Osteocyte (in vitro differentiated cells): ENCODE results near the gene PITPNC1. TPM values are rescaled to one million over a fixed set of nuclear protein-coding genes. Genes with fewer than 3 reads are reported as not detected.

Source experiments
- DNase-seq: peaks from one replicate; pipeline ENCODE4 v3.0.0; 2021; ENCODE audit warnings: mixed read lengths; ENCODE audit not compliant: unreplicated experiment; ENCODE audit errors: extremely low spot score
- H3K27ac Mint-ChIP-seq: one replicate; pipeline ENCODE4 v1.8.0; 2021; ENCODE audit warnings: mild to moderate bottlenecking, mixed read lengths; ENCODE audit not compliant: unreplicated experiment
- H3K27me3 Mint-ChIP-seq: one replicate; pipeline ENCODE4 v1.8.0; 2021; ENCODE audit warnings: mixed read lengths; ENCODE audit not compliant: unreplicated experiment
- H3K36me3 Mint-ChIP-seq: one replicate; pipeline ENCODE4 v1.8.0; 2021; ENCODE audit warnings: mixed read lengths; ENCODE audit not compliant: unreplicated experiment
- H3K4me1 Mint-ChIP-seq: one replicate; pipeline ENCODE4 v1.8.0; 2021; ENCODE audit warnings: mixed read lengths; ENCODE audit not compliant: unreplicated experiment
- H3K4me3 Mint-ChIP-seq: one replicate; pipeline ENCODE4 v1.8.0; 2021; ENCODE audit warnings: mild to moderate bottlenecking, moderate library complexity, mixed read lengths; ENCODE audit not compliant: unreplicated experiment
- H3K9me3 Mint-ChIP-seq: one replicate; pipeline ENCODE4 v1.8.0; 2021; ENCODE audit warnings: mixed read lengths; ENCODE audit not compliant: unreplicated experiment
- total RNA-seq: library from RNA; stranded (reverse); gene quantifications from 2 replicates; pipeline ENCODE4 v1.2.1, GENCODE V29; 2021
- TF ChIP-seq, protein P1 (sequence below): fragments of 200-600 bp; sonication (generic); IDR thresholded peaks from 2 replicates; pipeline ENCODE4 v1.5.0; 2021; ENCODE audit warnings: antibody characterized with exemption, mild to moderate bottlenecking, moderate library complexity

PITPNC1 gene
- total RNA-seq, 1 donor from 2014 or later, result 18.0 TPM

DNA sequence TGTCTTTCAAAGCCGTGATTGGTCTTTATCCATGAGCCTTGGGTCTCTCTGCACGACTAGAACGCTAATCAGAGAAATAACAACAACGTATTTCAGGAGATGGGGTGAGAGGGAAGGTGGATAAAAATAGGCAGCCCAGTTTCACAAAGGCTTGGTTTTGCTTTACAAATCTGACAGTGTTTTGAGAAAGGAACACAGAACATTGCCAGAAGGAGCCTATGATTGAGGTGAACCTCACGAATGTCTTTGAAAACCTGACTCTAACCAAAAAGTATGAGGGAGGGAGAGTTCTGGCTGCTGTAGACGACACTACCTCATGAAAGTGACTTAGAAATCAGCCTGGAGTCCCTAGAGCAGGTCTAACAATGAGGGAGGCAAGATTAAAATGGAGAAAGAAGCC, 302.6 kb downstream of the PITPNC1 start:
- no peak for DNase-seq
- Mint-ChIP-seq H3K27ac (no peak overlapping the region), H3K36me3 (peaks cover 3% of the 10 kb centered on the region), H3K27me3 (no peaks in the 10 kb centered on the region), H3K9me3 (no peaks in the 10 kb centered on the region), H3K4me1 (no peaks in the 10 kb centered on the region), H3K4me3 (no peak overlapping the region)
- TF ChIP-seq, protein P1, sequence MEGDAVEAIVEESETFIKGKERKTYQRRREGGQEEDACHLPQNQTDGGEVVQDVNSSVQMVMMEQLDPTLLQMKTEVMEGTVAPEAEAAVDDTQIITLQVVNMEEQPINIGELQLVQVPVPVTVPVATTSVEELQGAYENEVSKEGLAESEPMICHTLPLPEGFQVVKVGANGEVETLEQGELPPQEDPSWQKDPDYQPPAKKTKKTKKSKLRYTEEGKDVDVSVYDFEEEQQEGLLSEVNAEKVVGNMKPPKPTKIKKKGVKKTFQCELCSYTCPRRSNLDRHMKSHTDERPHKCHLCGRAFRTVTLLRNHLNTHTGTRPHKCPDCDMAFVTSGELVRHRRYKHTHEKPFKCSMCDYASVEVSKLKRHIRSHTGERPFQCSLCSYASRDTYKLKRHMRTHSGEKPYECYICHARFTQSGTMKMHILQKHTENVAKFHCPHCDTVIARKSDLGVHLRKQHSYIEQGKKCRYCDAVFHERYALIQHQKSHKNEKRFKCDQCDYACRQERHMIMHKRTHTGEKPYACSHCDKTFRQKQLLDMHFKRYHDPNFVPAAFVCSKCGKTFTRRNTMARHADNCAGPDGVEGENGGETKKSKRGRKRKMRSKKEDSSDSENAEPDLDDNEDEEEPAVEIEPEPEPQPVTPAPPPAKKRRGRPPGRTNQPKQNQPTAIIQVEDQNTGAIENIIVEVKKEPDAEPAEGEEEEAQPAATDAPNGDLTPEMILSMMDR, result no peak

DNA sequence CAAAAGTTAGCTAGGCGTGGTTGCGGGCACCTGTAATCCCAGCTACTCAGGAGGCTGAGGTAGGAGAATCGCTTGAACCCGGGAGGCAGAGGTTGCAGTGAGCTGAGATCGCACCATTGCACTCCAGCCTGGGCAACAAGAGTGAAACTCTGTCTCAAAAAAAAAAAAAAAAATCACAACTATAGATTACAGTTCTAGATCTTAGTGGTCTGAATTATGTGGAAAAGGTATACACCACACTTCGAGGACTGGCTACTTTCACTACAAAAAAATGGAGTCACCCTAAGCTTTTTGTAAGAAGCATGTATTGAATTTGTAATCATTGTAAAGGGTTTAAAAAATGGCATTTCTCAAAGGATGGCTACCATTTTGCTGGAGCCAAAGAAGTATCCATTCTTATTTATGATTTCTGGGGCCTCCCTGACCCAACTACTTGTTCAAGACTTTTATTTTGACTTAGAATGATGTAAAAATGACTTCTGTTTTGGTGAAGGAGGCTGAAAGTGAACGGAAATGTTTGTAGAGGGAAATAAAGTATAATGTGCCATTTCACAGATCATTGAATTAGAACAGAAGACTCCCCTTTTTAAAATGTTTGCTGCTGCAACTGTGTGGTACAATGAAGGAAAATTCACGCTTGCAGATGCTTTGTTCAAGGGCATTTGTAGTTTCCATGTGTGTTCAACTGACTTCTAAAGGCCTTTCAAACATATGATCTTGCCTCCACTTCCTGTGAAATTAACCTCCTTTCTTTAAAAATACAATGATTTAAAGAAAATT, 303.6 kb downstream of the PITPNC1 start:
- Mint-ChIP-seq H3K27me3 (no peaks in the 10 kb centered on the region), H3K9me3 (no peaks in the 10 kb centered on the region), H3K4me1 (no peaks in the 10 kb centered on the region), H3K36me3 (peaks cover 3% of the 10 kb centered on the region), H3K4me3 (no peak overlapping the region), H3K27ac (no peak overlapping the region)
- DNase-seq, result no peak
- TF ChIP-seq, protein P1, result no peak

DNA sequence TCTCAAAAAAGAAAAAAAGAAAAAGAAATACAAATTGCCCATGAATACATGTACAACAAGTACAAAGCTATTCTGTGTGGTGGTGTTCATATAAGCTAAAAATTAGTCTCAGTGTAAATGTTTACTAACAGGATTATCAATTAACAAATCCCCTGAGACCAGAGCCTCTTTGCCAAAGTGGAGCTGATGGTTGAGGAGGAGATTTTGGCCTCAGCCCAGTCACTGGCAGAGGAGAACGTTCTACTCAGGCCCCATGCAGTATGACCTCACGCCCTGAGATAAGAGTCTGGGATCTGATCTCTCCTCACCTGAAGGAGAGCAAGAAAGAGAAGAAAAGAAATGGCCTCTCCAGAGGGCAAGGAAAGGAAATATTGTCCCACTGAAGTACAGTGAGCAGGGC, 305.1 kb downstream of the PITPNC1 start:
- no peak overlapping the region for H3K27ac Mint-ChIP-seq

DNA sequence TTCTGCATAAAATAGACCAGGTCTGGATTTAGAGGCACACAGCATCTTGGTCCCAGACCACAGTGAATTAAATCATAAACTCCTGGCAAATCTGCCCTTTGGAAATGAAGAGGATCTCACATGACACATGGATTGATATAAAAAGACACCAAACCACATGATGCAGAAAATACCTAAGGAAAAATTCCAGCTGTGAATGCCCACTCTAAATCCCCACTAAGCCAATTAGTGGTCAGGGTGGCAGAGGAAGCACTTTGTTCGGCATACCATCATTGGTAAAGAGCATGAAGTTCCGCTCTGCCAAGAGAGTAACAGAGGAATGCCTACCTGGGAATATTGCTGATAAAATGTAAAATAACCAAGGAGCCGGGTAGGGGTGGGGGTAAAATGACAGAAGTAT, 308.3 kb downstream of the PITPNC1 start:
- no peaks in the 10 kb centered on the region for H3K27me3 Mint-ChIP-seq
- TF ChIP-seq, protein P1, result no peak

More for the DNA sequence above, 305.1 kb downstream of the PITPNC1 start:
- peaks cover 1% of the 10 kb centered on the region for H3K36me3 Mint-ChIP-seq
- no peak overlapping the region for H3K4me3 Mint-ChIP-seq
- H3K27me3 Mint-ChIP-seq, result no peaks in the 10 kb centered on the region
- no peak for DNase-seq
- TF ChIP-seq, protein P1, result no peak
- no peaks in the 10 kb centered on the region for H3K9me3 Mint-ChIP-seq
- no peaks in the 10 kb centered on the region for H3K4me1 Mint-ChIP-seq

DNA sequence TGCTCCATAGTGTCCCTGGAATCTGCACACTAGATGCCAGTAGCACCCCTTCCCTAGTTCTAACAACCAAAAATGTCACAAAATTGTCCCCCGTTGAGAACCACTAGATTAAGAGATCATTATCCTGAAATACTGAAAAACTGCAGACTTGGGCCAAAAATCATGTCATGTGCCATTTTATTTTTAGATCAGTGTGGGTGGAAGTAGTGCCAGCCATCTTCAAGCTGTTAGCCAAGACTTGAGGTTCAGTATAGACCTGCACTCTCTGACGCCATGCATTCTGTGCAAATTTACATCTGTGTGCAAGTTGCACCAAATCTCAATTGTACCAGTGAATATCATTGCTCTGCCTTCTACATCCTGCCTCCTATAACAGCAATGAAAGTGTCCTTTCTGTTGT, 309.2 kb downstream of the PITPNC1 start:
- Mint-ChIP-seq H3K4me3 (no peak overlapping the region), H3K27me3 (no peaks in the 10 kb centered on the region), H3K36me3 (peaks cover 2% of the 10 kb centered on the region), H3K27ac (no peak overlapping the region), H3K9me3 (no peaks in the 10 kb centered on the region), H3K4me1 (no peaks in the 10 kb centered on the region)
- DNase-seq, result no peak
- TF ChIP-seq, protein P1, result no peak

More for the DNA sequence above, 308.3 kb downstream of the PITPNC1 start:
- no peaks in the 10 kb centered on the region for H3K9me3 Mint-ChIP-seq
- no peak for DNase-seq
- no peak overlapping the region for H3K27ac Mint-ChIP-seq
- no peaks in the 10 kb centered on the region for H3K4me1 Mint-ChIP-seq
- peaks cover 2% of the 10 kb centered on the region for H3K36me3 Mint-ChIP-seq
- H3K4me3 Mint-ChIP-seq, result no peak overlapping the region
